GM19035 (cell line): ENCODE data around the gene ZCCHC7.

ENCODE experiments used
- ATAC-seq: cut with Tn5 transposase; IDR thresholded peaks from one replicate; pipeline ENCODE4 v1.9.1; 2021; ENCODE audit not compliant: unreplicated experiment

The ZCCHC7 gene

GRCh38 chr9:37370968-37371563 is 250.7 kb downstream of the ZCCHC7 start:
- ATAC-seq, result peak; percentile 71

- peak; percentile 10 for ATAC-seq
Measured at GRCh38 chr9:37371565-37372464, 251.4 kb downstream of the ZCCHC7 start.

- no peak for ATAC-seq
Measured at GRCh38 chr9:37372839-37373238, 252.5 kb downstream of the ZCCHC7 start.

GRCh38 chr9:37373621-37374020 is 253.2 kb downstream of the ZCCHC7 start:
- ATAC-seq, result no peak

GRCh38 chr9:37374892-37375291 is 254.5 kb downstream of the ZCCHC7 start:
- ATAC-seq, result peak; percentile 32

GRCh38 chr9:37377688-37378612 is 257.6 kb downstream of the ZCCHC7 start:
- peak; percentile 39 for ATAC-seq

GRCh38 chr9:37378613-37379004 is 258.2 kb downstream of the ZCCHC7 start:
- ATAC-seq, result peak; percentile 3

- ATAC-seq, result no peak
Measured at GRCh38 chr9:37379835-37380234, 259.5 kb downstream of the ZCCHC7 start.

- no peak for ATAC-seq
Measured at GRCh38 chr9:37380570-37380969, 260.2 kb downstream of the ZCCHC7 start.

- ATAC-seq, result no peak
Measured at GRCh38 chr9:37381094-37381741, 260.8 kb downstream of the ZCCHC7 start.

- no peak for ATAC-seq
Measured at GRCh38 chr9:37382161-37382981, 262.0 kb downstream of the ZCCHC7 start.

- ATAC-seq, result no peak
Measured at GRCh38 chr9:37382982-37383357, 262.6 kb downstream of the ZCCHC7 start.

GRCh38 chr9:37383393-37383792 is 263.0 kb downstream of the ZCCHC7 start:
- ATAC-seq, result no peak

GRCh38 chr9:37383876-37384746 is 263.7 kb downstream of the ZCCHC7 start:
- no peak for ATAC-seq

- no peak for ATAC-seq
Measured at GRCh38 chr9:37385286-37385685, 264.9 kb downstream of the ZCCHC7 start.

GRCh38 chr9:37386988-37387387 is 266.6 kb downstream of the ZCCHC7 start:
- no peak for ATAC-seq

- ATAC-seq, result peak; percentile 97
Measured at GRCh38 chr9:37390759-37391158, 270.4 kb downstream of the ZCCHC7 start.

GRCh38 chr9:37392272-37392671 is 271.9 kb downstream of the ZCCHC7 start:
- no peak for ATAC-seq

GRCh38 chr9:37395229-37395628 is 274.9 kb downstream of the ZCCHC7 start:
- no peak for ATAC-seq
